ENCODE measurements around the gene SLC9A1. TPM values are rescaled to one million over a fixed set of nuclear protein-coding genes. Genes with fewer than 3 reads are reported as not detected.

SLC9A1 gene
- total and polyA plus RNA-seq, 2 of the 8 experiments (the other 6 are each of a cell fraction or from before 2014, with no cell fraction given): 11.3 to 25.1 TPM

DNA sequence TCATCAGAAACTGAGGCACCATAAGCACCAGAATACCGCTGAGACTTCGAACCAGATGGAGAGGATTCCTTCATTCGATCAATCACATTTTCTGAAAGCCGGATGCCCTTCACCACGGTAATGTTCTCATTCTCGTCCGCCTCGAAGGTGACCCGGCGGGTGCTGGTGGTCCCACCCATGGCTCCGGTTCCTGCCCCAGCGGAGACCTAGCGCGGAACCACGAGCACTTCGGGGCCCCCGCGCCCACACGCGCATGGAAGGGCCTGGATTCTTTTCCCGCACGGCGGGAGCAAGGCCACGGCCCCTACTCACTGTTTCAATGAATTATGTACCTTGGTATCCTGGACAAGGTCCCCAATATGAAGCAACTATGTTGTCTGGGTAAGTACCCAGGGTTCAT, 46.4 kb upstream of the SLC9A1 start:
- H4K5ac ChIP-seq (ENCODE audit: insufficient read length, low read depth, low read length): no peak overlapping the region
- no peaks in the 10 kb centered on the region for H3K4me1 ChIP-seq (replicated peaks in 1 of 4; ENCODE audit: control insufficient read depth in 3 of 4, insufficient read depth in 4 of 4, low read length in 3 of 4)
- no peak overlapping the region for H4K91ac ChIP-seq (replicated peaks; ENCODE audit: insufficient read length, low read length)
- H3K4me3 ChIP-seq (ENCODE audit: extremely low read depth in 1 of 4, insufficient read depth in 2 of 4, low read depth in 3 of 4, low read length in 4 of 4): no peak overlapping the region
- no peaks in the 10 kb centered on the region for H3K79me1 ChIP-seq (ENCODE audit: low read depth, low read length)
- no peak overlapping the region for H4K8ac ChIP-seq (ENCODE audit: extremely low read depth, insufficient read depth, low read length)
- H2BK120ac ChIP-seq (replicated peaks; ENCODE audit: low read depth, low read length): no peak overlapping the region
- WGBS, 2 experiments (ENCODE audit: extremely low coverage in 1 of 2, insufficient coverage in 1 of 2, insufficient read length in 1 of 2, insufficient replicate concordance in 2 of 2, low coverage in 1 of 2, low lambda C conversion rate in 2 of 2, missing lambda C conversion rate in 1 of 2): 94% methylated on average over 24 of the region's 24 CpGs; no CpG with 5 or more reads in 1 of the 2 experiments
- no peak overlapping the region for H3K4ac ChIP-seq (replicated peaks; ENCODE audit: insufficient read length, low read depth, low read length)
- H2BK15ac ChIP-seq (ENCODE audit: low read length): no peak overlapping the region
- no peak overlapping the region for H2AFZ ChIP-seq (ENCODE audit: low read length)
- H3K18ac ChIP-seq (ENCODE audit: extremely low read depth, low read length): no peak overlapping the region
- H3K23me2 ChIP-seq (ENCODE audit: low read depth, low read length): no peaks in the 10 kb centered on the region
- H3K27me3 ChIP-seq (replicated peaks in 1 of 4; ENCODE audit: control insufficient read depth in 3 of 4, extremely low read depth in 1 of 4, insufficient read depth in 3 of 4, low read length in 3 of 4): no peaks in the 10 kb centered on the region
- H3K4me2 ChIP-seq (ENCODE audit: insufficient read depth in 1 of 2, low read depth in 2 of 2, low read length in 2 of 2): no peak overlapping the region
- no peak overlapping the region for H3K23ac ChIP-seq (ENCODE audit: insufficient read length)
- H2BK12ac ChIP-seq (ENCODE audit: low read depth, low read length): no peak overlapping the region
- CTCF ChIA-PET (ENCODE audit: partially characterized antibody): interaction anchor here (0.9 kb wide), 1 partner anchor 51 kb away, joined by 4 read pairs; no protein-coding TSS in a partner anchor
- no peak for FAIRE-seq
- no peak for DNase-seq (ENCODE audit: low read depth in 1 of 2, low spot score in 2 of 2)
- H3K36me3 ChIP-seq (ENCODE audit: control insufficient read depth in 2 of 4, insufficient read depth in 4 of 4, low read length in 3 of 4): no peaks in the 10 kb centered on the region
- no peak overlapping the region for H3K56ac ChIP-seq (replicated peaks; ENCODE audit: insufficient read length, low read depth, low read length)
- H3K9me3 ChIP-seq (ENCODE audit: insufficient read depth in 2 of 2, low read depth in 1 of 2, low read length in 1 of 2): no peaks in the 10 kb centered on the region
- H2BK20ac ChIP-seq (ENCODE audit: low read length): no peak overlapping the region
- H3K14ac ChIP-seq (ENCODE audit: insufficient read length): no peak overlapping the region
- no peak overlapping the region for H3K27ac ChIP-seq (ENCODE audit: low read depth, low read length)
- no peak overlapping the region for H3K9ac ChIP-seq (replicated peaks in 1 of 4; ENCODE audit: extremely low read depth in 1 of 4, low read depth in 3 of 4, low read length in 3 of 4)
- H3K79me2 ChIP-seq (ENCODE audit: control insufficient read depth in 1 of 2, insufficient read depth in 2 of 2, low read length in 2 of 2): no peaks in the 10 kb centered on the region
- no peak overlapping the region for H2BK5ac ChIP-seq (ENCODE audit: low read depth, low read length)
- no peaks in the 10 kb centered on the region for H4K20me1 ChIP-seq (replicated peaks in 1 of 2; ENCODE audit: control insufficient read depth in 1 of 2, insufficient read depth in 2 of 2, low read length in 2 of 2)
- POLR2A ChIA-PET (ENCODE audit: partially characterized antibody): no interaction called here
- H2AK5ac ChIP-seq (ENCODE audit: low read depth, low read length): no peak overlapping the region
- TF ChIP-seq, protein P1, sequence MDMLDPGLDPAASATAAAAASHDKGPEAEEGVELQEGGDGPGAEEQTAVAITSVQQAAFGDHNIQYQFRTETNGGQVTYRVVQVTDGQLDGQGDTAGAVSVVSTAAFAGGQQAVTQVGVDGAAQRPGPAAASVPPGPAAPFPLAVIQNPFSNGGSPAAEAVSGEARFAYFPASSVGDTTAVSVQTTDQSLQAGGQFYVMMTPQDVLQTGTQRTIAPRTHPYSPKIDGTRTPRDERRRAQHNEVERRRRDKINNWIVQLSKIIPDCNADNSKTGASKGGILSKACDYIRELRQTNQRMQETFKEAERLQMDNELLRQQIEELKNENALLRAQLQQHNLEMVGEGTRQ (IDR thresholded peaks at IDR 0.05; ENCODE audit: low read length): no peak
- TF ChIP-seq RXRA (IDR thresholded peaks at IDR 0.05; ENCODE audit: insufficient read depth, low read depth, low read length) (no peak), YY1 (IDR thresholded peaks at IDR 0.05; ENCODE audit: low read depth, low read length) (no peak), SP2 (IDR thresholded peaks at IDR 0.05; ENCODE audit: low read length) (no peak), SP4 (IDR thresholded peaks at IDR 0.05; ENCODE audit: low read length) (no peak), SRF (IDR thresholded peaks at IDR 0.05; ENCODE audit: low read depth, low read length) (no peak), CREB1 (IDR thresholded peaks at IDR 0.05) (no peak), CBX8 (IDR thresholded peaks at IDR 0.05; ENCODE audit: borderline replicate concordance, low read depth, low read length) (no peak), KDM1A (IDR thresholded peaks at IDR 0.05; ENCODE audit: borderline replicate concordance, low read length) (no peak), HDAC6 (IDR thresholded peaks at IDR 0.05; ENCODE audit: low read depth, low read length) (no peak)
- TF ChIP-seq, protein P2, sequence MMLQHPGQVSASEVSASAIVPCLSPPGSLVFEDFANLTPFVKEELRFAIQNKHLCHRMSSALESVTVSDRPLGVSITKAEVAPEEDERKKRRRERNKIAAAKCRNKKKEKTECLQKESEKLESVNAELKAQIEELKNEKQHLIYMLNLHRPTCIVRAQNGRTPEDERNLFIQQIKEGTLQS (IDR thresholded peaks at IDR 0.05; ENCODE audit: insufficient read depth, low read depth, low read length): no peak
- TF ChIP-seq, protein P3, sequence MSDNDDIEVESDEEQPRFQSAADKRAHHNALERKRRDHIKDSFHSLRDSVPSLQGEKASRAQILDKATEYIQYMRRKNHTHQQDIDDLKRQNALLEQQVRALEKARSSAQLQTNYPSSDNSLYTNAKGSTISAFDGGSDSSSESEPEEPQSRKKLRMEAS (IDR thresholded peaks at IDR 0.05): no peak

Data from H1 (cell line).